GM18499 (cell line): ENCODE measurements around the gene SDCCAG8.

ENCODE experiments used
- ATAC-seq: cut with Tn5 transposase; IDR thresholded peaks from one replicate; pipeline ENCODE4 v1.9.1; 2021; ENCODE audit warnings: moderate number of reproducible peaks; ENCODE audit not compliant: insufficient read depth, unreplicated experiment

Gene SDCCAG8

GRCh38 chr1:243413431-243414151 lies 157.8 kb downstream of the SDCCAG8 start:
- ATAC-seq = no peak

GRCh38 chr1:243414152-243414494 lies 158.3 kb downstream of the SDCCAG8 start:
- ATAC-seq = no peak

- no peak for ATAC-seq
These were observed 160.0 kb downstream of the SDCCAG8 start for GRCh38 chr1:243415663-243416408.

DNA sequence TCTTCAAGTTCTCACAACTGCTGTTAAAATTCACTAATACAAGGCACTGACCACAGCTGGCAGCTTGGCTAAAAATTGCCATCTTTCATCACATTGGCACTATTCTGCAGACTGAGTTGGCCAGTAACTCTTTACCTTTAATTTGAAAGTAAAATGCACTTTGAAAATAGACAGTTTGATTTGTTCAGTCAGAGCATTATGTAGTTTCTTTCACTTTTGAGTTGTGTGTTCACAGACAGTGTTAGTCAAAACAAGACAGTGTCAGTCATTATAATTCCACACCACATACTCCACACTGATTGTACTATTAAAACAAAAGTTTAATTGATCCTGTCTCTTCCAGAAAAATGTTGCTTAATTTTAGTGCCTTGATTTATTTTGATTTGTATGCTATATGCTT lies 160.7 kb downstream of the SDCCAG8 start:
- no peak for ATAC-seq

DNA sequence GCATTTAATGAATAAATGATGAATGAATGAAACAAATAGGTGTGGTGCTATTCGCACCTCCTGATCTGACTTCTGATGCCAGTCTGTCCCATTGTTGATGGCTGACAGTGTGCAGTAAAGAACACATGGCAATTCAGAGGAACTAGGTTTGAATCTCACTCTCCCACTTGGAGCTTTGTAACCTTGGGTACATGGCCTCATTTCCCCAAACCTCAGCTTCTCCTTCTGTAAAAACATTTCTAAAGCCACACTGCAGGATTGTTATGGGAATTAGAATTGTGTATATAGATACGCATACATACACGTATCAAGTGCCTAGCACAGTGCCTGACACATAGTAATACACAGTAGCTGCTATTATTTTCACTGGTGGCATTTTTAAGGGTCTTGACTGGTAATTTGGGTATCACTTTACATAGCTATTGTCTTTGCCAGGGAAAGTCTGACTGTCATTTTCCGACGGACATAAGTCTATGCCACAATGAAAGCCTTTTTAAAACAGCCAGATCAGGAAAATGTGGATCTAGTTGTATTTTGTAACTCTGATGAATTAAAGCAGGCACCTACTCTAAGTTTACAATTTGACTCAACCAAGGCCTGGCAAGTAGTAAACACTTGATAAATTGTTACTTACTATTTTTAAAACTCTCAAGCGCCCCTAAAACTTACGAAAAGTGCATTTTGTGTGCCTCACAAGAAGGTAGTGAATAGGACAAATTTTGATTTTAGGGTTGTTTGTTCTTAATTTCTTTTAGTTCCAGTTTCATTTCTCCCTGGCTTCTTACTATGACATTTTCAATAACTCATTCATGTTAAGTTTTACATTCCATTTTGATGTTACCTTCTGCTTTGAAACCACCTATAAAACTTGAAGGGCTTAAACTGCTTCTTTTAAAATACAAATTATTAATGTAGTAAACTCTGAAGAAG lies 164.4 kb downstream of the SDCCAG8 start:
- ATAC-seq = no peak

GRCh38 chr1:243420946-243421685 lies 165.3 kb downstream of the SDCCAG8 start:
- ATAC-seq = no peak

DNA sequence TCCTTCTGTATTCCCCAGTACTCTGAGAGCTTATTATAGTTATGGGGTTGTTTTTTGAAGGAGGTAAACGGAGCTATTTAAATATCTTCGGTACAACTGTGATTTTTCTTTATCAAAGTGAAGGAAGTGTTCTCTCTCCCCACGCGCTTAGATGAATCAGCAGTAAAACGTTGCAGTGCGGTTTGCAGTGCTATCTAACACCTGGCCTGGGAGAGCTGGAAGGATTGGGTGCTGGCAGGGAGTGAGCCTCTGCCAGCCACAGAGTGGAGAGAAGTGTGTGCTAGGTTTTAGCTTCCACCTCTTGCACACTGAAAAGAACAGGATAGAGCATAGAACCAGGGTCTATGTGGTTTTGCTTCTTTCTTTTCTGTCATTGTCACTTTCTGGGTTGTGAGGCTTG lies 165.9 kb downstream of the SDCCAG8 start:
- ATAC-seq = peak; percentile 64

- no peak for ATAC-seq
These were observed 166.5 kb downstream of the SDCCAG8 start for GRCh38 chr1:243422362-243422761.

DNA sequence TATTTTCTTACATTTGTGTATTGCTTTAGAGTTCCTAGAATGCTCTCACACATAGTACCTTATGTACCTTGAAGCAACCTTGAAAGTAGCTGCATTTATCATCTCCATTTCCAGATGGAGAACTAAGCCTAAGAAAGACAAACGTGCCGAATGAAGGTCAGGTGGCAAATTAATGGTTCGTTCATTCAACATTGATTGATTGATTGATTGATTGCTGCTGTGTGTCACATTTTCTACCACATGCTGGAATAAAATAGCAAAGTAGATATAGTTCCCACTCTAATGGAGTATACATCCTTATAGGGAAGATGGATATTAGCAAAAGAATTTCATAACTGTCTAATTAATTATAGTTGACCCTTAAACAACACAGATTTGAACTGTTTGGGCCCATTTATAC lies 172.2 kb downstream of the SDCCAG8 start:
- ATAC-seq = no peak

- no peak for ATAC-seq
These were observed 172.9 kb downstream of the SDCCAG8 start for GRCh38 chr1:243428617-243429342.

GRCh38 chr1:243431591-243431990 lies 175.8 kb downstream of the SDCCAG8 start:
- no peak for ATAC-seq

GRCh38 chr1:243432136-243432535 lies 176.3 kb downstream of the SDCCAG8 start:
- ATAC-seq = no peak

- ATAC-seq = no peak
These were observed 178.0 kb downstream of the SDCCAG8 start for GRCh38 chr1:243433737-243434370.

DNA sequence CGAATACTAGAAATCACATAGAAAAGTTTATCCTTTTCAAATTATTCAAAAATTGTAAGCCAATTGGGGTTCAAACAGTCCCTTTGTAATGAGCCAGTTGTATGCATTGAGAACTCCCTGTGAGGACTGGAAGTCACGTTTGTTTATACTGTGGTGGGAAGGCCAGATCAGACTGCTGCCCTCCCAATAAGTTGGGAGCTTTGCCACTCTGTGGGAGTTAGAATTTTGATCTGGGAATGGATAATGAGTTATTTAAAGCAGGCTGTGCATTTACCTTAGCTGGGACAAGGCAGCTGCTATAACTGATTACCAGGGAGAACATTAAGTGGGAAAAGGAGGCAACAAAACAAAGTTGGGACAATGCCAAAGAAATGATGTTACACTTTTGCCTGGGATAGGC lies 178.8 kb downstream of the SDCCAG8 start:
- no peak for ATAC-seq

DNA sequence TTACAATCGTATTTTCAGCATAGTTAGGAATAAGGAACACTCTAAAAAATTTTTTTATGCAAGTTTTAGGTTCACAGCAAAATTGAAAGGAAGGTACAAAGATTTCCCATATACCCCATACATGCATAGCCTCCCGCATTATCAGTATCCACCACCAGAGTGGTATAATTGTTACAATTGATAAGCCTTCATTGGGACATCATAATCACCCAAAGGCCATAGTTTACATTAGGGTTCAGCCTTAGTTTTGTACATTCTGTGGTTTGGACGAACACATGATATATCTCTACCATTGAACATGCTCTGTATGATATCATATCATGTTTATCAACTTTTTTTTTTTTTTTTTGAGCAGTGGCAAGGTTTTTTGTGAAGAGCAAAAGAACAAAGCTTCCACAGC lies 180.0 kb downstream of the SDCCAG8 start:
- ATAC-seq = no peak

GRCh38 chr1:243438146-243438545 lies 182.3 kb downstream of the SDCCAG8 start:
- no peak for ATAC-seq

GRCh38 chr1:243438815-243439214 lies 183.0 kb downstream of the SDCCAG8 start:
- ATAC-seq = no peak

DNA sequence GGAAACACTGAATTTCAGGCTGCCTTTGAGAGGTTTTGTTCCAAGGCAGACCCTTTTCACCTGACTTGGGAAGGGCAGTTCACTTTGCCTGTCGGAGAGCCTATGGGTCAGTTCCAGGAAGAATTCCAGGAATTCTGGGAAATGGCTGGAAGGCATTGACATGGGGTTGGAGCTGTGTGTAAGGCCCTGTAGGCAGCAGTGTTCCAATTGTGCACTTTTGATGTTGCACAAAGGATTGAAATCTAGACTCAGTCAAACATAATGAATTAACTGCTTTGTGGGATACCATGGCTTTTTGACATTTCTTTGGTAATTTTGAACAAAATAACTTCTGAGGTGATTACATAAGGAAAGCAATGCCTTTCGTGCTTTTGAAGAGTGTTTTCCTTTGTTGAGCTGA lies 184.6 kb downstream of the SDCCAG8 start:
- no peak for ATAC-seq

GRCh38 chr1:243441601-243442000 lies 185.8 kb downstream of the SDCCAG8 start:
- ATAC-seq = no peak
